Stimulated activated naive CD8-positive, alpha-beta T cell treated with anti-CD3 and anti-CD28 coated beads, Interleukin-15, Interleukin-2, amounts not matched to agents 100 ng/mL and 50 ng/mL, for 24 hours (primary cell): ENCODE data around the gene GCN1.
"Not testable (repeated sequence)": the region's sequence is repeated elsewhere in the genome, so short reads cannot be mapped to it uniquely, and the experiment has no call there.

Experiments used
- H3K27ac Mint-ChIP-seq: one replicate; pipeline ENCODE4 v1.8.0; 2021; ENCODE audit warnings: mild to moderate bottlenecking, mixed read lengths
- H3K27me3 Mint-ChIP-seq: one replicate; pipeline ENCODE4 v1.8.0; 2021; ENCODE audit warnings: mixed read lengths
- H3K36me3 Mint-ChIP-seq: one replicate; pipeline ENCODE4 v1.8.0; 2021; ENCODE audit warnings: low read depth, mixed read lengths
- H3K4me1 Mint-ChIP-seq: one replicate; pipeline ENCODE4 v1.8.0; 2021; ENCODE audit warnings: low read depth, mixed read lengths
- H3K4me3 Mint-ChIP-seq: one replicate; pipeline ENCODE4 v1.8.0; 2021; ENCODE audit warnings: mild to moderate bottlenecking, mixed read lengths
- H3K9me3 Mint-ChIP-seq: one replicate; pipeline ENCODE4 v1.8.0; 2021; ENCODE audit warnings: mixed read lengths

GCN1 gene

GRCh38 chr12:120222288-120222832 is 27.8 kb upstream of the GCN1 start:
- no peaks in the 10 kb centered on the region for H3K27me3 Mint-ChIP-seq
- H3K4me1 Mint-ChIP-seq, result peaks cover 20% of the 10 kb centered on the region
- no peaks in the 10 kb centered on the region for H3K9me3 Mint-ChIP-seq
- H3K4me3 Mint-ChIP-seq, result no peak overlapping the region
- H3K36me3 Mint-ChIP-seq, result peaks cover 19% of the 10 kb centered on the region
- H3K27ac Mint-ChIP-seq, result no peak overlapping the region

DNA sequence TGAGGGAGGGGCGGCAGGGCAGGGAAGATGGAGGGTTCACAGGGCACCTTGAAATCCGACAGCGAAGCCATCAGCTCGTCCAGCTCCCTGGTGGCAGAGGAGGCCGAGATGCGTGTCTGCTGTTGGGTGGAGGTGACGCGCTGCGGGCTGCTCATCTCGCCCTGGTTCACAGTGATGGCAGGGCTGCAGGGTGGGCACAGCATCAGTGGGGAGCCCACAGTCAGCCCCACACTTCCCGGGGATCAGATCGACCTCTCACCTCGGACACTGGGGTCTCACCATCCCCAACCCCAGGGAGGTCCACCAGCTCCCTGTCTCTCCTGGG is 27.0 kb upstream of the GCN1 start:
- Mint-ChIP-seq H3K9me3 (no peaks in the 10 kb centered on the region), H3K27ac (no peak overlapping the region), H3K36me3 (peaks cover 19% of the 10 kb centered on the region), H3K4me3 (no peak overlapping the region), H3K4me1 (peaks cover 20% of the 10 kb centered on the region), H3K27me3 (no peaks in the 10 kb centered on the region)

GRCh38 chr12:120220838-120221575 is 26.5 kb upstream of the GCN1 start:
- no peaks in the 10 kb centered on the region for H3K27me3 Mint-ChIP-seq
- no peak overlapping the region for H3K4me3 Mint-ChIP-seq
- no peaks in the 10 kb centered on the region for H3K9me3 Mint-ChIP-seq
- no peak overlapping the region for H3K27ac Mint-ChIP-seq
- H3K4me1 Mint-ChIP-seq, result peaks cover 17% of the 10 kb centered on the region
- peaks cover 16% of the 10 kb centered on the region for H3K36me3 Mint-ChIP-seq

DNA sequence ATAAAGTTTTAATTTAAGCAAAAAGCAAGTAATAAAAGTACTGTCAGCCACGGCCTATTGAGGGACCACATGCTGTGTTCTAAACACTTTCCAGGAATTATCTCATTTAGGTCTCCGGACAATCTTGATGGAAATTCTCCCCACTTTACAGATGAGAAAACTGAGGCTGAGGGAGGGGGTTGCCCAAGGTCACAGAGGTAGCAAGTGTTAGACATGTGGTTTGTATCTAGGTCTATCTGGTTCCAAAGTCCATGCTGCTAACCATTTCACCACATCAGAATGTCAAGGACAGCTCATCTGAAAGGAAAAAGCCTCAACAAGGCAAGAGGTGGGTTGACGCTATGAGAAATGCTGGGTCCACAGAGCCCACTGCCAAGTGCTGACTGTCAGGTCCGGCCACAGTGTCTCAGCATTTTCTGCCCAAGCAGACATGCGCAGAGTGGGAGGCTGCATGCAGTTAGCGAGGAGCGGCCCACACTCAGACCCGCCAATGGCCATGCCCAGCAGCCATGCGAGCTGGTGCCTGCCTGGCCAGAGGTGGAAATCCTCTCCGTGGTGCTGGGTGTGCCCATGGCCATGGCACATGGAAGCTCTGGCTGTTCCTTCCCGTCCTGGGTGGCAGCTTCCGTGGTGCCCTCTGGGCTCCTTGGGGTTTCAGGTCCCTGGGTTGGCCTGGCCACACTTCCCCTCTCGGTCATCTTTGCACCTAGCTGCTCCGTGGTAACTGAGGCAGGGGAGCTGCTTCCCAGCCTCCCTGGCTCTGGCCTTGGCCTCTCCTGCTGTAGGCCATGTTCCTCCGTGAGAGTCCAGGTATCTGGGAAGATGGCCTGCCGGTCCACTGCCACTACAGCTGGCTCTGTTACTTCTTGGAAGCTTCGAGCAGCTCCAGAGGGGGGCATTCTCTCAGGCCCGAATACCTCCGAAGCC is 24.4 kb upstream of the GCN1 start:
- Mint-ChIP-seq H3K27me3 (no peaks in the 10 kb centered on the region), H3K36me3 (peaks cover 19% of the 10 kb centered on the region), H3K4me3 (no peak overlapping the region), H3K27ac (no peak overlapping the region), H3K4me1 (peaks cover 7% of the 10 kb centered on the region), H3K9me3 (no peaks in the 10 kb centered on the region)

DNA sequence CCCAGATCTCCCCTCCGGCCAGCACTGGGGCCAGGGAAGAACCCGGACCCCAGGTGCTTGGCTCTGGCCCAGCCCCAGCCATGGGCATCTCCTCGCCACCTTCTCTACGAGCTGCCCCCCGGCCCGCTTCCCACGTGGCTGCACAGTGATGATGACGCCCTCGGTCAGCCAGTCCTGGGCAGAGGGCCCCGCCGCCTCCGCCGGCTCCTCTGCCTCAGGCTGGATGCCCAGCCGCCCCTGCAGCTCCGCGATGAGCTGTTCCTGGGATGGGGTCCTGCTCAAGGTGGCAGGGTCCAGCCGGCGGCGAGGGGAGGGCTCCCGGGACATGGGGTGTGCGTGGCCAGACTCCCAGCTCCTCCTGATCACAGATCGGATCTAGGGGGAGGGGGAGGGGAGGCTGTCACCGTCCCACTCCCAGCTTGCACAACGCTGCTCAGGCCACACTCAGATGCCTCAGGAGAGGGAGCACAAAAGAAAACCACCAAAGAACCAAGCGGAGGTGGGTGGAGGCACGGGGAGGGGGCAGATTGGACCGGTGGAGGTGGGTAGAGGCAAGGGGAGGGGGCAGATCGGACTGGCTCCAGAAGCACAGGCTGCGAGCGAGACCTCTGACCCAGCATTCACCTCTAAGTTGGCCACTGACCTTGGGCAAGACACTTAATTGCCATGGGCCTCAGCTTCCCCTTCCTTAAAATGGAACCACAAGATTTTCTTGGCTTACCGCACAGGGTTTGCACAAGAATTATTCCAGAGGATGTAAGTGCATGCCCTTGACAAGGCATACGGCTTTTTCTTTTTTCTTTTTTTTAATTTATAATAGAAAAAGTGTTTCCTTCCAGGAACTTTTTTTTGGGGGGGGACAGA is 22.5 kb upstream of the GCN1 start:
- H3K27ac Mint-ChIP-seq, result no peak overlapping the region
- no peaks in the 10 kb centered on the region for H3K27me3 Mint-ChIP-seq
- H3K4me1 Mint-ChIP-seq, result no peaks in the 10 kb centered on the region
- H3K9me3 Mint-ChIP-seq, result no peaks in the 10 kb centered on the region
- H3K4me3 Mint-ChIP-seq, result no peak overlapping the region
- H3K36me3 Mint-ChIP-seq, result peaks cover 12% of the 10 kb centered on the region

DNA sequence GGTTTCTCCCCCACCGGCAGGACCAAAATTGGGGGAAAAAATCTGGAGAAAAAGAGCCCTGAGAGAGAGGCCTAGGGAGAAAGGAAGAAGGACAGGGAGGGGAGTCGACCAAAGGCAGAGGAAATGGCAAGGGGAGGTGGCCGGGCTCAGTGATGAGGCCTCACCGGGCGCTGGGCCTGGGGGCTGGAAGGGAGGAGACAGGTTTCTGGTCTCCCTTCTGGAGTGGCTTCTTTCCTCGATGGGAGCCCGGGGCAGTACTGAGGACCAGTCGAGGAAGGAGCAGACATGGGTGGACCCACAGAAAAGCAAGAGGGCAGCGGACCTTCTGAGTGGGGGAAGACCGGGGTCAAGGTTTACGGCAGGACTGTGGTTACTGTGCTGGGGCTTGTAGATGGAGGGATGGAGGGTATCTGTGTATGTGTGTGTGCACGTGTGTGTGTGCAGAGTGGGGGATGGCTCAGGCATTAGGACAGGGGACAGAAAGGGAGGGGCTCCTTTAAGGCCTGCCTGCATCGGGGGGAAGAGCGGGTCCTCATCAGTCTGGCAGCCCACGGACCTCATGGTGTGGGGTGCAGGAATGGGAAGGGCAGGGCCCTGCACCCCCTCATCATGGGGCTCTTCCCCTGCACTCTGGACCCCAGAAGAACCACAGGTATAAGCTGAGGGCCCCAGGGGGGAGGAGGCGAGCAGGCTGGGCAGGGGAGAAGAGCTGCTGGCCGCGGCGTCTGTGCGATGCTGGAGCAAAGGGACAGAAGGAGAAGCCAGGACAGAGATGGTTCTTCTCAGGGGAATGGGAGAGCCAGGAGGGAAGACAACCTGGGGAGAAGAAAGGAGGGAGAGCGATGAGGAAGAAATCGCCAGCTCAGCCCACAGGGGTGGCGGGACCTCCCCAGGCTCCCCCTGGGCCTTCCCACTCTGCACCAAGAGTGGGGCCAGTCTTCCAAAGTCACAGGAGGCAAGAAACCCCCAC is 21.5 kb upstream of the GCN1 start:
- H3K4me3 Mint-ChIP-seq, result no peak overlapping the region
- H3K27me3 Mint-ChIP-seq, result no peaks in the 10 kb centered on the region
- no peaks in the 10 kb centered on the region for H3K9me3 Mint-ChIP-seq
- peaks cover 18% of the 10 kb centered on the region for H3K36me3 Mint-ChIP-seq
- no peaks in the 10 kb centered on the region for H3K4me1 Mint-ChIP-seq
- H3K27ac Mint-ChIP-seq, result no peak overlapping the region

GRCh38 chr12:120215357-120215735 is 20.8 kb upstream of the GCN1 start:
- no peaks in the 10 kb centered on the region for H3K4me1 Mint-ChIP-seq
- no peak overlapping the region for H3K27ac Mint-ChIP-seq
- H3K9me3 Mint-ChIP-seq, result no peaks in the 10 kb centered on the region
- H3K36me3 Mint-ChIP-seq, result peaks cover 15% of the 10 kb centered on the region
- H3K4me3 Mint-ChIP-seq, result no peak overlapping the region
- no peaks in the 10 kb centered on the region for H3K27me3 Mint-ChIP-seq

GRCh38 chr12:120214626-120215356 is 20.3 kb upstream of the GCN1 start:
- Mint-ChIP-seq H3K27me3 (no peaks in the 10 kb centered on the region), H3K4me1 (no peaks in the 10 kb centered on the region), H3K36me3 (peaks cover 15% of the 10 kb centered on the region), H3K27ac (no peak overlapping the region), H3K4me3 (no peak overlapping the region), H3K9me3 (no peaks in the 10 kb centered on the region)

- Mint-ChIP-seq H3K9me3 (no peaks in the 10 kb centered on the region), H3K36me3 (peaks cover 15% of the 10 kb centered on the region), H3K27ac (no peak overlapping the region), H3K4me1 (no peaks in the 10 kb centered on the region), H3K4me3 (no peak overlapping the region), H3K27me3 (no peaks in the 10 kb centered on the region)
Measured at GRCh38 chr12:120213758-120214157, 19.2 kb upstream of the GCN1 start.

- not testable (repeated sequence) for H3K4me3 Mint-ChIP-seq, H3K4me1 Mint-ChIP-seq, H3K27ac Mint-ChIP-seq, H3K27me3 Mint-ChIP-seq, H3K9me3 Mint-ChIP-seq
- H3K36me3 Mint-ChIP-seq, result peaks cover 15% of the 10 kb centered on the region
Measured at GRCh38 chr12:120213182-120213581, 18.7 kb upstream of the GCN1 start.

DNA sequence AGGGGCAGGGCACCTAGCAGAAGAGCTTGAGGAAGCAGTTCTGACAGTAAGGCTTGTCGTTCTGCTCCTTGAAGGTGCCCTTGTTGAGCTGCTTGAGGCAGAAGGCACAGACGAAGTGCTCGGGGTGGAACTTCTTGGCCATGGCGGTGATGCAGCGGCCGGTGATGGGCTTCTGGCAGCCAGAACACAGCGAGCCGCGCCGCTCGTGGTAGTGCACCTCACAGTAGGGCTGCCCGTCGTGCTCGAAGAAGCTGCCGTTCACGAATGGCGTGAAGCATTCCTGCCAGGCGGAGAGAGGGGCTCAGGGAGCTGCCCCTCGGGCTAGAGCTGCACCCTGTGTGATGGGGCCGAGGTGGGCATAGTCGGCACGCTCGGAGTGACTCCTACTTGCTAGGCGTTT is 17.8 kb upstream of the GCN1 start:
- H3K9me3 Mint-ChIP-seq, result no peaks in the 10 kb centered on the region
- H3K4me3 Mint-ChIP-seq, result no peak overlapping the region
- peaks cover 20% of the 10 kb centered on the region for H3K36me3 Mint-ChIP-seq
- H3K27ac Mint-ChIP-seq, result no peak overlapping the region
- H3K27me3 Mint-ChIP-seq, result no peaks in the 10 kb centered on the region
- H3K4me1 Mint-ChIP-seq, result no peaks in the 10 kb centered on the region

- H3K27ac Mint-ChIP-seq, result no peak overlapping the region
- H3K36me3 Mint-ChIP-seq, result peaks cover 22% of the 10 kb centered on the region
- H3K27me3 Mint-ChIP-seq, result no peaks in the 10 kb centered on the region
- no peaks in the 10 kb centered on the region for H3K9me3 Mint-ChIP-seq
- H3K4me3 Mint-ChIP-seq, result no peak overlapping the region
- no peaks in the 10 kb centered on the region for H3K4me1 Mint-ChIP-seq
Measured at GRCh38 chr12:120211904-120212283, 17.4 kb upstream of the GCN1 start.

DNA sequence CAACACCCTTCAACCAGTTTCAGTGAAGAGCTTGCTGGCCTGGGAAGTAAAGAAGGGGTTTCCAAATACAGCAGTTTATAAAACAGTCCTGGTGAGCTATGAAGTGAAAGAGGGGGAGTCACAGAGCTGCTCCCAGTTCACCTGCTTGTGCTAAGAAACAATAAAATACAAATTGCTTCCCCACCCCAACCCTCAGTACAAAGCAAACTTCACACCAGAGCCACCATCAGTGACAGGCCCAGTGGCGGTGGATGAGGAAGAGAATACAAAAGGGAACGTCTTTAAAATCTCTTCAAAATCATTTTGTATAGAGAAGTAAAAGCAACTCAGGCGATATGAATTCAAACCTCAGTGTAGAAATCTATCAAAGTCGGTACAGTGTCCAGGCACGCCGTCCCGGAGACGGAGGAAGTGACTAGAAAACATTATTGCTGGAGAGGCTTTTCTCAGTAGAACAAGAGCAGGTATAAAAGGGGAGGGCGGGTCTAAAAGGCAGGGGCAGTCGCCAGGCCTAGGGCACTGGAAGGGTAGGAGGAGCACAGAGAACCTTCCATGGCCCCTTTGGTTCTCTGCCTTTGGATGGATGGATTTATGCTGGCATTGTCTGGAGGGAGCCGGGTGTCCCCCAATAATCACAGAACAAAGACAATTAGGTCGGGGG is 16.9 kb upstream of the GCN1 start:
- no peaks in the 10 kb centered on the region for H3K27me3 Mint-ChIP-seq
- H3K27ac Mint-ChIP-seq, result no peak overlapping the region
- no peaks in the 10 kb centered on the region for H3K9me3 Mint-ChIP-seq
- H3K4me1 Mint-ChIP-seq, result no peaks in the 10 kb centered on the region
- H3K4me3 Mint-ChIP-seq, result no peak overlapping the region
- H3K36me3 Mint-ChIP-seq, result peaks cover 22% of the 10 kb centered on the region
